HG02852 (cell line): ENCODE results near the gene TTC22.

ENCODE experiments used
- ATAC-seq: cut with Tn5 transposase; IDR thresholded peaks from one replicate; pipeline ENCODE4 v1.9.1; 2021; ENCODE audit warnings: mild to moderate bottlenecking, moderate library complexity; ENCODE audit not compliant: unreplicated experiment

The TTC22 gene

DNA sequence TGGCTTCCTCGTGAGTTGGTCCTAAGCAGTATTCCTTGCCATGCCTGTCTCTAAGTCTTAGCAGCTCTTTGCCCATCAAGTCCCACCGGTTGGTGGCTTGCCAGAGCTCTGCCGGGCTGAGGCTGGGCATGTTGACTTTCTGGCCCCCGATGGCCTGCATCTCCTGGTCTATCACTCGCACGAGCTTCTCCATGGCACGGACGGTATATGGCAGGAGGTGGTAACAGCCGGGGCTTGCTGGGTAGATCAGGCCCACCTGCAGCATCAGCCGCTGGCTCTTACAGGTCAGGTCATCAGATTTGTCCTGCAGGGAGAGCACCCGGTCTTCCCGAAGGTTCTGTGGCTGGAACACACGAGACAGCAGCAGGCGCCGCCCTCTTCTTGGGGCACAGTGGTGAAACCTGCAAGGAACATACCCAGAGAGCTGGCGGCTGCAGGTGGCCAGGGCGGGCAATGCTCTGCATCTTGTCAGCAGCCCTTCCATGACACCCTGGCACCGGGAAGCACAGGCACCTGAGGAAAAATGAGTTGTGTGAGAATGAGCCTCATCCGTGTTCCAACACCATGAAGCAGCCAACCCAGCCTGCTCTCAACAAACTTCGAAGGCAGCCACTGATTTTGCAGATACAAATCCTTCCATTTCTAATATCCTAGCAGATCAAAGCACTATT, 42.3 kb downstream of the TTC22 start:
- ATAC-seq, result no peak

DNA sequence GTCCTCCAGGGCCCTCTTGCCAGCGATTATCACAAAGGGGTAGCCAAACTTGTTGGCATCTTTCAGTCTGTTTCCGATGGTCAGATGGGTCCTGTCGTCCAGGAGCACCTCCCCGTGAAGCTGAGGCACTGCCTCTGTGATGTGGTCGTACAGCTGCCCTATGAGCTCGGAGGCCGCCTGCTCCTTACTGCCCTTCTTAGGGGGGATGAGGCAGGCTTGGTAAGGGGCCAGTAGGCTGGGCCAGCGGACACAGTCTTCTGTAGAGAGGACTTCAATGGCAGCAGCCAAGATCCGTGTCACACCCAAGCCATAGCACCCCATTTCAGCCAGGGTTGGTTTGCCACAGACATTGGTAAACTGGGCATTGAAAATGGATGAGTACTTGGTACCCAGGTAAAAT, 43.3 kb downstream of the TTC22 start:
- no peak for ATAC-seq

GRCh38 chr1:54754486-54755285, 46.4 kb downstream of the TTC22 start:
- ATAC-seq, result no peak

- no peak for ATAC-seq
These were observed 47.1 kb downstream of the TTC22 start for GRCh38 chr1:54754045-54754444.

DNA sequence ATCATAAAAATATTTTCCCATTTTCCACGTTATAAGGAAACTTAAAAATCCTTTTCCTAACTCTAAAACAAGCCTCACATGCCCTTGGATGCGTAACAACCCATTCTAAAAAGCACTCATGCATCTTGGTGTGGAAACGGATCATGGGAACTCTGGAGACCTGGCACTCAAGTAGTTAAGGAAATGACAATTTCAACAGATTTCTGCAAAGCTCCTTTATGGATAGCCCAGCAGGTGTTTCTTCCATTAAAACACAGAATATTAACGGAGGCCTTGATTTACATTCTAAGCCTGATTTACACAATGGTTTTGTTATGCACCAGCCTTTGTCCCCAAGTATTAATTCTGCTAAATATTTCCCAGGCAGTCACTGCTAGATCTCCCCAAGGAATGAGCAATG, 49.7 kb downstream of the TTC22 start:
- no peak for ATAC-seq

DNA sequence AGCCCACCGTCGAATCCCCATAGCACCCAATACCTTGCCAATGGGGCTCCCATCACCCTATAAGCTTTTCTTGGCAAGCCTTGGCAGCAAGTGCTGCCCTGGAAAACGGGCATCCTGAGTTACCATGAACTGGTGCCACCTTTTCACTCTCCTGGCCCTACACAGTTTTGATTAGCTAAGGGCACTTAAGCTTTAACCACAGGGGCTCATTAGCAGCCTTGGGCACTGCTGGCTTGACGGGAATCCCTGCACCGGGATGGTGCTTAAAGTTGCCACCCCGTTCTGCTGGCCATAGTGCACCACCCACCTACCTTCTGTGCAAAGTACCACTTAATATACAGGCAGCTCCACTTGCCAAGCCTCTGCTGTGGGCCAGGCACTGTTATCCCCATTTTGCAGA, 50.5 kb downstream of the TTC22 start:
- no peak for ATAC-seq

DNA sequence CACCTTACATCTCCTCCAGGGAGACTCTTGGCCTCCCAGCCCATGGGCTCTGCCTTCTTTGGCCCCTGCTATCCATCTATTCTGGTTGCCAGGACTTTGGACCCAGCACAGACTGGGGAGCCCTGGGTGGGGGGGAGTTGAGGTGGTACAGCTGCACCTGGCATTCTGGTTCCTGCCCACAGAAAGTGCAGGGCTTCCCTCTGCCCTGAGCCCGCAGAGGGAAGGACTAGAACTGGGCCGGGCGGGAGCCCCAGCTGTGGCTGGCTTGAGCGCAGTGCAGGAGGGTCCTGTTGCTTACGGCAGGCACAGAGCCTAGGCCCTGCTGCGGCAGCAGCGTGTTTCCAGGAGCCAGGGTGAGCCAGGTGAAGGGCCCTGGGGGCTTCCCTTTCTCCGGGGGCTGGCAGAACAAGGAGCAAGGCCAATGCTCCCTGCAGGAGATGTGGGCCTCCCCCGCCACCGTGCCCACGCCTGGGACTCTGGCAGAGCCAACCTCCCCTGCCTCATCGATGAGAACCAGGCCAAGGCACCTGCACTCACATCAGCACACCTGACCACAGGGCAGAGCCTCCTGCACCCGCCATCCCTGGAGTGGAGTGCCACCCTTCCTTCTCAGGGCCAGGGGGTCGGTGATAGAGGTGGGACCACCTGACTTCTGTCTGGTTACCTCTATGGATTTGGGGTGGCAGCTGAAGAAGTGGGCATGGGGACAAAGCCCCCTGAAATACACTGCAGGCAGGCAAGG, 52.9 kb downstream of the TTC22 start:
- no peak for ATAC-seq

DNA sequence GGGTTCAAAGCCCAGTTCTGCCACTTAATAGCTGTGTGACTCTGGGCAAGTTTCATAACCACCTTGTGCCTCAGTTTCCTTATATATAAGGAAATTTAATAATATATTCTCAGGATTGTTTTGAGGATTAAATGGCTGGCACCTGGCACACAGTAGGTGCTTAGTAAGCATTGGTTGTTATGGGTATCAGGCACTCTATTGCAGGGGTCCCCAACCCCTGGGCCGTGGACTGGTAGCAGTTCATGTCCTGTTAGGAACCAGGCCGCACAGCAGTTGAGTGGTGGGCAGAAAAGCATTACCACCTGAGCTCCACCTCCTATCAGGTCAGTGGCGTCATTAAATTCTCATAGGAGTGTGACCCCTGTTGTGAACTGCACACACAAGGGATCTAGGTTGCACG, 55.3 kb downstream of the TTC22 start:
- no peak for ATAC-seq

DNA sequence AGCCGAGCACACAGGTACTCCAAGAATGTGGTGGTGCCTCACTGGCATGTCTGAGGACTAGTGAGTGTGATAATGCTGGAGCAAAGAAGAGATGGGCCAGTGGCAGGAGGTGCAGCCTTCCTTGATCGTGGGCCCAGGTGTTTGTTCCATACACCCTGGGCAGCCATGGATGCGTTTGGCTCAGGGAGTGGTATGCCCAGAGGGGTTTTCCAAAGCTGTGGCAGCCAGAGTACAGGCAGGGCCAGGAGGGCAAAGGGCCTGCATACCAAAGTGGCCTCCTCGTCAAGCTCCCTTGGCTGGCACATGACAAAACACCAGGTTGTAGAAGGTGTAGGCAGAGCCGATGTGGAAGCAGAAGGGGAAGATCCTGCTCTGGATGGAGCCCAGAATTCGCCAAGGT, 55.8 kb downstream of the TTC22 start:
- no peak for ATAC-seq

DNA sequence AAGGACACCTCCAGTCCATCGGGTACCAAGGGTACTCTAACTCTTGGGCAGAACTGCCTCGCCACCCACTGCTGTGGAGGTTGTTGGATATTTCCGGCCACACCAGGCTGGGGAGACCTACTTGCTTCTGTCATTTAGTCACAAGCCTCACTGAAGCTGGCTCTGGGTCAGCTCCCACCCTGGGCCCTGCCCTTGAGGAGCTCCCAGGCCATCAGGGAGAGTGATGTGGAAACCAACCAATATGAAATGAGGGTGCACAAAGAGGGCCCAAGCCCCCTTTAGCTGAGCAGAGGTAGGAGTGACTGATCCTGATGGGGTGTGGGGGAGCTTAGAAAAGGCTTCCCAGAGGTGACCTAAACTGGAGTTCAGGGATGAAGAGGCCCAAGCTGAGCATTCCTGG, 56.4 kb downstream of the TTC22 start:
- no peak for ATAC-seq

GRCh38 chr1:54743416-54744226, 57.5 kb downstream of the TTC22 start:
- no peak for ATAC-seq

GRCh38 chr1:54742282-54742681, 58.8 kb downstream of the TTC22 start:
- no peak for ATAC-seq

- no peak for ATAC-seq
These were observed 59.6 kb downstream of the TTC22 start for GRCh38 chr1:54741531-54741930.

- ATAC-seq, result no peak
These were observed 62.9 kb downstream of the TTC22 start for GRCh38 chr1:54738244-54738643.

DNA sequence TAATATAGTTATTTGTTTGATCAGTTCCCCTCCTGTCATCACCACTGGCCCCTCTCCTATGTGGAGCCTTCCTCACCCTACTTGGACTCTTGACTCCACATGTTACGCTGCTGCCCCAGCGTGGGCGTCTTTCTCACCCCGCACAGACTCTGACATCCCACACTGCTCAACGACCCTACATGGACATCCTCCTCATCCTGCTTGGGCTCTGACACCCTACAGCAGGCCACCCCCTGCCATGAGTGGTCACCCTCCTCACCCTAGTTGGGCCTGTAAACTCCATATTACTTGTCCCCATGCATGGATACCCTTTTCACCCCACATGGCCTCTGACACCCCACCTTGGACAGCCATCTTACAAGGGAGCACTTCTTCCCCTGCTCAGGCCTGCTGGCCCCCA, 64.4 kb downstream of the TTC22 start:
- ATAC-seq, result no peak
